Measurements from ENCODE around the gene XAB2. TPM values are rescaled to one million over a fixed set of nuclear protein-coding genes. Genes with fewer than 3 reads are reported as not detected.

XAB2 gene
- total and polyA plus RNA-seq, 10 donors: 31.8 to 52.2 (median 42.7) TPM

- no peak overlapping the region for H3K27ac ChIP-seq
- WGBS, 5 donors: 95 to 97% (median 96%) methylated on average over 37 to 57 of the region's 57 CpGs
- TF ChIP-seq POLR2A (IDR thresholded peaks at IDR 0.05) (no peak), CTCF (IDR thresholded peaks at IDR 0.05 in 8 of 11, conservative IDR thresholded peaks at IDR 0.05 in 3 of 11) (no peak), POLR2AphosphoS5 (IDR thresholded peaks at IDR 0.05) (peak in 1 of 3 donors; percentile 18)
Observed at GRCh38 chr19:7620442-7621412, 8.6 kb downstream of the XAB2 start.

DNA sequence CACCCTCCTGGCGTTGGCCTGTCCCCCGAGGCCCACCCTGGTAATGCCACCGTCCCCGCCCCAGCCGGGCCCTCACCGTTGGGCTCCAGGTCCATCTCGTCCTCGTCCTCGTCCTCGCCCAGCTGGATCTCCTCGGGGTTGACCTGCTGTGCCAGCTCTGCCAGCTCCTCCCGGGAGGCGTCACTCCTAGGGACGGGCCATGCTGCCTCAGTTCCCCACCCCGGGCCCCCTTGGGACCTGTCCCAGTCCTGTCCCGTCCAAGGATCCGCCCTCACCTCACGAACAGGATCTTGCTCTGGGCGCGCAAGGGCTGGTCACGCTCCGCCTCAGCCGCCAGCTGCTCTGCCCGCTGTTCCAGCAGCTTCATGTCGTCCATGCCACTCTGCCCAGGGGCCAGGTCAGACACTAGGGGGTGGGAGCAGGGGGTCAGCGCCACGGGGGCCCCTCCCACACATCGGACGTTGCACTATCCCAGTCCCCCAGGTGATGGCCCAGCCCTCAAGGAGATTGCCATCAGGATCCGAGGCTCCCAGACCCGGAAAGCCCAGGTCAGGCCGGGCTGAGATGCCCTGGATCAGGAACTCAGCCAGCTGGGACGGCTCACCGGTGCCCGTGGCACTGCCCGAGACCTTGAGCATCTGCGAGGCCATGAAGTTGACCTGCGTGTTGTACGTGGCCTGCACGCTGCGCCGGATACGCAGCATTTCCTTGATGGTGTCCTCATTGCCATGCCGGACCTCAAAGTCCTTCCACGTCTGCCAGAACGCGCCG is 9.5 kb downstream of the XAB2 start:
- WGBS, 5 donors: 91 to 96% (median 94%) methylated on average over 30 to 48 of the region's 48 CpGs
- H3K4me1 ChIP-seq: peaks cover 0 to 30% (median 14%) of the 10 kb centered on the region in 6 donors

More at GRCh38 chr19:7620442-7621412, 8.6 kb downstream of the XAB2 start:
- Histone ChIP-seq H3K27me3 (replicated peaks in 1 of 7) (no peaks in the 10 kb centered on the region), H3K9me3 (no peaks in the 10 kb centered on the region), H3K4me1 (peaks cover 0 to 30% (median 14%) of the 10 kb centered on the region in 6 donors), H3K36me3 (peaks cover 10 to 87% (median 71%) of the 10 kb centered on the region in 6 donors), H3K4me3 (no peak overlapping the region)
- intact Hi-C loops (cut with DNase I; ENCODE audit: low total_unique reads): no loop called here
- no peak for DNase-seq

GRCh38 chr19:7618771-7619510 is 10.4 kb downstream of the XAB2 start:
- no peaks in the 10 kb centered on the region for H3K27me3 ChIP-seq (replicated peaks in 1 of 7)
- intact Hi-C loops (cut with DNase I; ENCODE audit: low total_unique reads): no loop called here
- H3K36me3 ChIP-seq: peaks cover 10 to 69% (median 53%) of the 10 kb centered on the region in 6 donors
- H3K4me1 ChIP-seq: peaks cover 0 to 30% (median 14%) of the 10 kb centered on the region in 6 donors
- H3K27ac ChIP-seq: peak overlapping the region in 6 of 8 donors; percentile 47 to 74 (median 65)
- no peak for DNase-seq
- H3K4me3 ChIP-seq: no peak overlapping the region
- WGBS, 5 donors: 70 to 89% (median 82%) methylated on average over 8 to 21 of the region's 21 CpGs
- TF ChIP-seq POLR2A (IDR thresholded peaks at IDR 0.05) (no peak), CTCF (IDR thresholded peaks at IDR 0.05 in 8 of 11, conservative IDR thresholded peaks at IDR 0.05 in 3 of 11) (no peak), POLR2AphosphoS5 (IDR thresholded peaks at IDR 0.05) (peak in 2 of 3 donors; percentile 32 to 57)
- no peaks in the 10 kb centered on the region for H3K9me3 ChIP-seq

More for the DNA sequence above, 9.5 kb downstream of the XAB2 start:
- H3K36me3 ChIP-seq: peaks cover 10 to 79% (median 62%) of the 10 kb centered on the region in 6 donors
- intact Hi-C loops (cut with DNase I; ENCODE audit: low total_unique reads): no loop called here
- H3K27me3 ChIP-seq (replicated peaks in 1 of 7): no peaks in the 10 kb centered on the region
- H3K4me3 ChIP-seq: no peak overlapping the region
- H3K27ac ChIP-seq: peak overlapping the region in 4 of 8 donors; percentile 63 to 74 (median 70)
- no peak for DNase-seq
- TF ChIP-seq CTCF (IDR thresholded peaks at IDR 0.05 in 8 of 11, conservative IDR thresholded peaks at IDR 0.05 in 3 of 11) (no peak), POLR2AphosphoS5 (IDR thresholded peaks at IDR 0.05) (peak in 2 of 3 donors; percentile 8 to 13), POLR2A (IDR thresholded peaks at IDR 0.05) (no peak)
- no peaks in the 10 kb centered on the region for H3K9me3 ChIP-seq
